Mesenchymal stem cell (in vitro differentiated cells and primary cell): ENCODE data around the gene C3orf70.
A peak's percentile ranks its signal among the peaks of the same experiment; 100 is the strongest.

Experiments used
- DNase-seq: peaks from one replicate; pipeline ENCODE4 v3.0.0-alpha.2; 2013
- H2AFZ ChIP-seq: one replicate; pipeline ENCODE4 v1.6.1; 2013; ENCODE audit warnings: low read depth, mild to moderate bottlenecking, control low read depth, inconsistent platforms, low read length, moderate library complexity
- H2AK5ac ChIP-seq: 2 replicates; pipeline ENCODE4 v1.6.1; 2013; ENCODE audit warnings: low read length, moderate library complexity, mild to moderate bottlenecking, inconsistent platforms; ENCODE audit not compliant: severe bottlenecking
- H2BK120ac ChIP-seq: one replicate; pipeline ENCODE4 v1.6.1; 2013; ENCODE audit warnings: low read depth, mild to moderate bottlenecking, inconsistent platforms, low read length, moderate library complexity
- H2BK12ac ChIP-seq, 2 experiments: one replicate each; pipeline ENCODE4 v1.6.1; 2013; ENCODE audit warnings: inconsistent platforms in 2 of 2, low read length in 2 of 2, mild to moderate bottlenecking in 2 of 2, moderate library complexity in 2 of 2, control low read depth in 1 of 2
- H2BK15ac ChIP-seq: one replicate; pipeline ENCODE4 v1.6.1; 2013; ENCODE audit warnings: mild to moderate bottlenecking, low read depth, inconsistent platforms; ENCODE audit not compliant: poor library complexity, severe bottlenecking
- H2BK5ac ChIP-seq: 2 replicates; pipeline ENCODE4 v1.6.1; 2013; ENCODE audit warnings: low read depth, mild to moderate bottlenecking, low read length, control low read depth, inconsistent platforms; ENCODE audit not compliant: poor library complexity, severe bottlenecking
- H3K14ac ChIP-seq, 2 experiments: one replicate each; pipeline ENCODE4 v1.6.1; 2013; ENCODE audit warnings: inconsistent platforms in 2 of 2, low read length in 2 of 2, control low read depth in 1 of 2, mild to moderate bottlenecking in 1 of 2, moderate library complexity in 1 of 2
- H3K18ac ChIP-seq, 2 experiments: one replicate each; pipeline ENCODE4 v1.6.1; 2013; ENCODE audit warnings: inconsistent platforms in 2 of 2, low read length in 2 of 2, control low read depth in 1 of 2, low read depth in 1 of 2, mild to moderate bottlenecking in 1 of 2
- H3K23ac ChIP-seq, 2 experiments: one replicate each; pipeline ENCODE4 v1.6.1; 2013; ENCODE audit warnings: inconsistent platforms in 2 of 2, low read length in 2 of 2, mild to moderate bottlenecking in 2 of 2, moderate library complexity in 2 of 2, control low read depth in 1 of 2
- H3K27ac ChIP-seq: 2 replicates; pipeline ENCODE4 v1.5.1; 2013; ENCODE audit warnings: mild to moderate bottlenecking, moderate library complexity, low read length, control low read depth, inconsistent platforms; ENCODE audit not compliant: poor library complexity, severe bottlenecking
- H3K27me3 ChIP-seq, 2 experiments: 2 replicates each; pipeline versions ENCODE4 v1.6.1 to v1.7.0; 2013; ENCODE audit warnings: low read length in 2 of 2, mild to moderate bottlenecking in 2 of 2, moderate library complexity in 2 of 2, control low read depth in 1 of 2, inconsistent platforms in 1 of 2; ENCODE audit not compliant: control insufficient read depth in 1 of 2, insufficient read depth in 1 of 2
- H3K36me3 ChIP-seq, 2 experiments: 2 replicates each; pipeline versions ENCODE4 v1.6.1 to v1.7.0; 2013; ENCODE audit warnings: low read length in 2 of 2, control low read depth in 1 of 2, inconsistent platforms in 1 of 2, low read depth in 1 of 2, mild to moderate bottlenecking in 1 of 2; ENCODE audit not compliant: insufficient read depth in 2 of 2, control insufficient read depth in 1 of 2
- H3K4ac ChIP-seq, 2 experiments: one replicate each; pipeline ENCODE4 v1.6.1; 2013; ENCODE audit warnings: inconsistent platforms in 2 of 2, low read length in 2 of 2, mild to moderate bottlenecking in 2 of 2, moderate library complexity in 2 of 2, control low read depth in 1 of 2, low read depth in 1 of 2
- H3K4me1 ChIP-seq: 2 replicates; pipeline ENCODE4 v1.6.1; 2013; ENCODE audit warnings: low read depth, low read length, control low read depth; ENCODE audit not compliant: control insufficient read depth, insufficient read depth
- H3K4me2 ChIP-seq: 2 replicates; pipeline ENCODE4 v1.6.1; 2013; ENCODE audit warnings: low read length, mild to moderate bottlenecking, inconsistent platforms; ENCODE audit not compliant: poor library complexity, severe bottlenecking
- H3K4me3 ChIP-seq, 2 experiments: 2 replicates each; pipeline versions ENCODE4 v1.5.1 to v1.7.0; 2013; ENCODE audit warnings: low read length in 2 of 2, mild to moderate bottlenecking in 2 of 2, control low read depth in 1 of 2, low read depth in 1 of 2; ENCODE audit not compliant: insufficient read depth in 1 of 2
- H3K79me1 ChIP-seq: replicated peaks from 2 replicates; pipeline ENCODE4 v1.6.1; 2013; ENCODE audit warnings: mild to moderate bottlenecking, control low read depth, low read length, inconsistent platforms; ENCODE audit not compliant: poor library complexity, severe bottlenecking
- H3K9ac ChIP-seq: 2 replicates; pipeline ENCODE4 v1.7.0; 2013; ENCODE audit warnings: mild to moderate bottlenecking, low read length, moderate library complexity
- H3K9me3 ChIP-seq: 2 replicates; pipeline ENCODE4 v1.7.0; 2013; ENCODE audit warnings: mild to moderate bottlenecking, low read length; ENCODE audit not compliant: control insufficient read depth
- H4K8ac ChIP-seq: one replicate; pipeline ENCODE4 v1.6.1; 2013; ENCODE audit warnings: inconsistent platforms, mild to moderate bottlenecking, low read length, moderate library complexity
- H4K91ac ChIP-seq: one replicate; pipeline ENCODE4 v1.6.1; 2013; ENCODE audit warnings: mild to moderate bottlenecking, low read length, inconsistent platforms
- WGBS: methylation state at CpG from one replicate; pipeline ENCODE4 v1.1.7; 2013; ENCODE audit warnings: mixed read lengths; 5-methylcytosine and 5-hydroxymethylcytosine counted together

Gene C3orf70

DNA sequence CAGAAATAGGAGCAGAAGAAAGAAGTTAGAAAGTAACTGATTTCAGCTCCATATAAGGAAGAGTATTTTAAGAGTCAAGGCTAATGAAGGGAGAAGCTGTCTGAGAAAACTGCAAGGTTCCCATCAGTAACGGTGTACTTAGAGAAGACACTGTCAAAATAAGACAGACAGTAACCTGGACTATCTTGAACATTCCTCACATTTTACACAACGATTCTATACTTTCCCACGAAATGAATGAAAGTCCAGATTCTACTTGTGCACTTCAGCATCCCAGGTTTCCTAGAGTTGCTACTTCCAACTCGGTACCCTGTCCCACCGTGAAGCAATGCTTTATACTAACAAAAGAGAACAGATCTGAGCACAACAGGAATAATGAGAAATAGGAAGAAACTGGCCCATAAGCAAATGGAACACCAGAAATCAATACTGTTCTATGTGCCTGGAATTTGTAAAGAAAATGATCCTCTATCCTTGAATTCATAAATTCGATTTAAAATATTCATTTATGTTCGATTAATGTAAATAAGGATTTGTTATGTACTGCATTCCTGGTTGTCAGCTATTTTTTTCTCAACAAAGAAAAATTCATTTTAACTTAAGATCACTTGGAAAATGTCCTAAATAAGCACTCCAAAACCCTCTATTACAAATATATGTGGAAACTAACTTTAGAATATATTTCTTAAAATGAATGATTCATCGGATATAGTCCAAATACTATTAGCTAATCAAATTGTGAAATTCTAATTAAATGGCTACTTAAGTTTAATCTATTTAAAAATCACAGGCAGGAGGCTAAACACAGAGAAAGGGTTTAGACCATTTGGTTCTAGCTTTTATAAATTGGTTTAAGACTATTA is 1.5 kb downstream of the C3orf70 start:
- Histone ChIP-seq H2BK5ac (no peak overlapping the region), H3K23ac (no peak overlapping the region), H2AK5ac (no peak overlapping the region), H3K4ac (no peak overlapping the region), H2BK12ac (no peak overlapping the region), H3K27ac (no peak overlapping the region), H3K9ac (peak overlapping the region; percentile 81), H3K9me3 (no peaks in the 10 kb centered on the region), H2BK120ac (no peak overlapping the region), H3K4me1 (peaks cover 17% of the 10 kb centered on the region), H3K14ac (no peak overlapping the region), H3K27me3 (peaks cover 11 to 13% of the 10 kb centered on the region in 2 experiments), H2BK15ac (no peak overlapping the region), H4K91ac (no peak overlapping the region), H3K18ac (no peak overlapping the region), H3K4me3 (peak overlapping the region in 1 of 2 experiments; percentile 90), H4K8ac (no peak overlapping the region), H3K79me1 (no peaks in the 10 kb centered on the region), H3K36me3 (no peaks in the 10 kb centered on the region), H3K4me2 (no peak overlapping the region), H2AFZ (no peak overlapping the region)
- WGBS = 84% methylated on average over 5 of the region's 8 CpGs
- DNase-seq = no peak

DNA sequence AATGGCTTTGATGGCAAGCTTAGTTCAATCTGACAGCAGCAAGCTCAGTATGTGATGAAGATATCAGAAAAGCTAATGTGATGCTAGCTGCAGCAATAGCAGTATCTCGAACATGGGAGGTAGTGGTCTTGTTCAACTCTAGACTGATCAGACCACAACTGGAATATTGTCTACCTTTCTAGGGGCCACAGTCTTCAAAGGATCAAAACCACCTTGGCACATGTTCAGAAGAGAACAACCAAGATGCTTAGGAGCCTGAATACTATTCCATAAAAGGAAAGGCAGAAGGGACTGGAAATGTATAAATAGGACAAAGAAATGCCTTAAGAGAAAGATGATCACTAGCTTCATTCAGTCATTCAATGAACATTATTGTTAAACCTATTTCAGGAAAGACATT is 2.3 kb downstream of the C3orf70 start:
- no peak overlapping the region for H3K27ac ChIP-seq
- H3K9ac ChIP-seq = no peak overlapping the region
- peaks cover 17% of the 10 kb centered on the region for H3K4me1 ChIP-seq
- H3K27me3 ChIP-seq = peaks cover 11 to 13% of the 10 kb centered on the region in 2 experiments
- WGBS = 100% methylated on average over 1 of the region's 1 CpG
- H3K36me3 ChIP-seq = no peaks in the 10 kb centered on the region
- no peak overlapping the region for H3K18ac ChIP-seq
- no peak for DNase-seq
- no peak overlapping the region for H2AFZ ChIP-seq
- H3K4ac ChIP-seq = no peak overlapping the region
- no peak overlapping the region for H3K4me3 ChIP-seq
- no peak overlapping the region for H3K23ac ChIP-seq
- H2BK15ac ChIP-seq = no peak overlapping the region
- no peak overlapping the region for H4K91ac ChIP-seq
- H3K79me1 ChIP-seq = no peaks in the 10 kb centered on the region
- H3K4me2 ChIP-seq = no peak overlapping the region
- no peaks in the 10 kb centered on the region for H3K9me3 ChIP-seq
- no peak overlapping the region for H3K14ac ChIP-seq
- no peak overlapping the region for H2AK5ac ChIP-seq
- no peak overlapping the region for H2BK5ac ChIP-seq
- no peak overlapping the region for H2BK12ac ChIP-seq
- no peak overlapping the region for H4K8ac ChIP-seq
- H2BK120ac ChIP-seq = no peak overlapping the region

DNA sequence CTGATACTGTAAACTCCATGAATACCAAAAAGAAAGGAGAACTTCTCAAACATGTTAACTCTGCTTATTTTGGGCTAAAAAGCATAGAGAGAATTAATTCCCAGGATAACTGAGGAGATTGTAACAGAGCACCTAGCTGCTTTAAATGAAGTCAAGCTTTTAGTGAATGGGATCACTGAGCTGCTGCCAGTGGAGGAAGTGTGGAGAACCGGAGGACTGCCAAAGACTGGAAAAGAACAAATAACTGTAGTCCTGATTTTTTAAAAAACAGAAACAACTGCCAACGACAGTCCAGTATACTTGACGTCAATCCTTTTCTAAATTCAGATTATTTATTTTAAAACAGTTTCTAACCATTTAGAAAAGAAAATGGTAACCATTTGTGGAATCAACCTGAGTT is 3.3 kb downstream of the C3orf70 start:
- Histone ChIP-seq H4K8ac (no peak overlapping the region), H3K36me3 (no peaks in the 10 kb centered on the region), H3K4ac (no peak overlapping the region), H2BK120ac (no peak overlapping the region), H3K9ac (no peak overlapping the region), H3K4me2 (no peak overlapping the region), H3K9me3 (no peaks in the 10 kb centered on the region), H2BK15ac (no peak overlapping the region), H3K27ac (no peak overlapping the region), H3K23ac (no peak overlapping the region), H2BK12ac (no peak overlapping the region), H4K91ac (no peak overlapping the region), H2BK5ac (no peak overlapping the region), H3K79me1 (no peaks in the 10 kb centered on the region), H3K4me3 (no peak overlapping the region), H3K4me1 (peaks cover 17% of the 10 kb centered on the region), H3K14ac (no peak overlapping the region), H2AFZ (no peak overlapping the region), H2AK5ac (no peak overlapping the region), H3K18ac (no peak overlapping the region), H3K27me3 (peaks cover 8 to 11% of the 10 kb centered on the region in 2 experiments)
- no peak for DNase-seq
- no CpG with 5 or more reads among the region's 3 CpGs for WGBS

DNA sequence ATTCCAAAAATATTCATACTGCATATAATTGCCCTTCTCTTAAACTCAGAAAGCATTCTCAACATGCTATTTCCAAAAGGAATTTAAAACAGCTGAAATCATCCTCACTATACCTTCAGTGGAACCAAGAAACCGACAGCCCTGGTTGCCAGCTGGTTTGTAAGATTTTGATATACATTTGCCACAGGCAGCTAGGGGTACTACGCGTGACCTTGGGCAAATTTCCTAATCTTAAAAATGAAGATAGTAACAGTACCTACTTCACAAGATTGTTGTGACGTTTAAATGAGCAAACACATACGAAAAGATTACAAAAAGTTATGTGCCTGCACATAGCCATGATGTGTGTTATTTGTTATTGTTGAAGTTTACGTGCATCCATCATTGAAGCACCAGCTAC is 7.3 kb downstream of the C3orf70 start:
- no peak overlapping the region for H3K4ac ChIP-seq
- no peak overlapping the region for H3K14ac ChIP-seq
- H2BK120ac ChIP-seq = no peak overlapping the region
- DNase-seq = no peak
- no peak overlapping the region for H2BK12ac ChIP-seq
- WGBS = 92% methylated on average over 6 of the region's 6 CpGs
- H3K4me1 ChIP-seq = no peaks in the 10 kb centered on the region
- H3K18ac ChIP-seq = no peak overlapping the region
- H3K4me2 ChIP-seq = no peak overlapping the region
- H3K27ac ChIP-seq = no peak overlapping the region
- H3K9me3 ChIP-seq = no peaks in the 10 kb centered on the region
- no peak overlapping the region for H4K8ac ChIP-seq
- no peak overlapping the region for H2AK5ac ChIP-seq
- no peak overlapping the region for H3K23ac ChIP-seq
- no peaks in the 10 kb centered on the region for H3K36me3 ChIP-seq
- no peak overlapping the region for H2BK5ac ChIP-seq
- H3K4me3 ChIP-seq = no peak overlapping the region
- H4K91ac ChIP-seq = no peak overlapping the region
- H3K79me1 ChIP-seq = no peaks in the 10 kb centered on the region
- no peak overlapping the region for H2BK15ac ChIP-seq
- no peak overlapping the region for H2AFZ ChIP-seq
- no peak overlapping the region for H3K9ac ChIP-seq
- H3K27me3 ChIP-seq = peaks cover 0 to 4% of the 10 kb centered on the region in 2 experiments
